H1 (cell line): ENCODE measurements around the gene HIP1. TPM values are rescaled to one million over a fixed set of nuclear protein-coding genes. Genes with fewer than 3 reads are reported as not detected.

Experiments used
- CTCF ChIA-PET: fragments of 300-600 bp; sonication (Branson Sonifier 250); formaldehyde crosslinking; loops from one replicate; lab custom pipeline; 2021; ENCODE audit not compliant: partially characterized antibody; lab: Charles Lee
- POLR2A ChIA-PET: fragments of 300-600 bp; sonication (Branson Sonifier 250); formaldehyde crosslinking; loops from one replicate; lab custom pipeline; 2021; ENCODE audit warnings: inconsistent platforms; ENCODE audit not compliant: partially characterized antibody; lab: Charles Lee
- DNase-seq, 2 experiments: peaks; one replicate each; pipeline versions ENCODE4 v3.0.0 to v3.0.0-alpha.2; 2010 to 2022; ENCODE audit warnings: low spot score in 2 of 2, low read depth in 1 of 2, mixed read lengths in 1 of 2
- FAIRE-seq: peaks from 2 replicates; lab custom pipeline; 2011; peaks lifted over from hg19 to GRCh38; lab: Jason Lieb, UNC
- H2AFZ ChIP-seq: 2 replicates; pipeline ENCODE4 v1.8.1; 2012; ENCODE audit warnings: low read length, inconsistent platforms
- H2AK5ac ChIP-seq: 2 replicates; pipeline ENCODE4 v1.6.1; 2013; ENCODE audit warnings: low read depth, low read length
- H2BK120ac ChIP-seq: replicated peaks from 2 replicates; pipeline ENCODE3; 2013; ENCODE audit warnings: low read depth, low read length, inconsistent platforms
- H2BK12ac ChIP-seq: 2 replicates; pipeline ENCODE4 v1.6.1; 2013; ENCODE audit warnings: low read depth, low read length
- H2BK15ac ChIP-seq: 2 replicates; pipeline ENCODE4 v1.6.1; 2013; ENCODE audit warnings: low read length
- H2BK20ac ChIP-seq: 2 replicates; pipeline ENCODE4 v1.6.1; 2013; ENCODE audit warnings: low read length
- H2BK5ac ChIP-seq: 2 replicates; pipeline ENCODE4 v1.6.1; 2013; ENCODE audit warnings: low read depth, low read length
- H3K14ac ChIP-seq: 2 replicates; pipeline ENCODE4 v1.6.1; 2013; ENCODE audit warnings: inconsistent platforms; ENCODE audit not compliant: insufficient read length
- H3K18ac ChIP-seq: 2 replicates; pipeline ENCODE4 v1.6.1; 2013; ENCODE audit warnings: low read length; ENCODE audit errors: extremely low read depth
- H3K23ac ChIP-seq: 2 replicates; pipeline ENCODE4 v1.6.1; 2013; ENCODE audit warnings: inconsistent platforms; ENCODE audit not compliant: insufficient read length
- H3K23me2 ChIP-seq: 2 replicates; pipeline ENCODE4 v1.6.1; 2013; ENCODE audit warnings: low read depth, low read length
- H3K27ac ChIP-seq: 2 replicates; pipeline ENCODE4 v1.6.1; 2011; ENCODE audit warnings: low read depth, low read length, inconsistent platforms
- H3K27me3 ChIP-seq, 4 experiments: replicated peaks in 1 of 4; 1 replicate in 1 of 4; 2 replicates in 3 of 4; pipeline versions ENCODE4 v1.6.1 to v1.8.1; 2011 to 2013; ENCODE audit warnings: low read length in 3 of 4, mild to moderate bottlenecking in 3 of 4, inconsistent platforms in 2 of 4, mixed read lengths in 2 of 4, moderate library complexity in 1 of 4; ENCODE audit not compliant: control insufficient read depth in 3 of 4, insufficient read depth in 3 of 4; ENCODE audit errors: extremely low read depth in 1 of 4
- H3K36me3 ChIP-seq, 4 experiments: 2 replicates each; pipeline versions ENCODE4 v1.6.1 to v1.8.1; 2011 to 2013; ENCODE audit warnings: mild to moderate bottlenecking in 4 of 4, low read length in 3 of 4, moderate library complexity in 2 of 4, control low read depth in 1 of 4, inconsistent platforms in 1 of 4; ENCODE audit not compliant: insufficient read depth in 4 of 4, control insufficient read depth in 2 of 4
- H3K4ac ChIP-seq: replicated peaks from 2 replicates; pipeline ENCODE3; 2013; ENCODE audit warnings: low read length, low read depth, mixed read lengths, inconsistent platforms; ENCODE audit not compliant: insufficient read length
- H3K4me1 ChIP-seq, 4 experiments: replicated peaks in 1 of 4; 1 replicate in 1 of 4; 2 replicates in 3 of 4; pipeline versions ENCODE4 v1.6.1 to v1.8.1; 2011 to 2013; ENCODE audit warnings: low read length in 3 of 4, inconsistent platforms in 2 of 4, mixed read lengths in 1 of 4; ENCODE audit not compliant: insufficient read depth in 4 of 4, control insufficient read depth in 3 of 4
- H3K4me2 ChIP-seq, 2 experiments: 2 replicates each; pipeline versions ENCODE4 v1.6.1 to v1.8.1; 2011 to 2013; ENCODE audit warnings: low read depth in 2 of 2, low read length in 2 of 2, control low read depth in 1 of 2, inconsistent platforms in 1 of 2, mild to moderate bottlenecking in 1 of 2; ENCODE audit not compliant: insufficient read depth in 1 of 2
- H3K4me3 ChIP-seq, 4 experiments: fragments of 200-600, 300-600 bp in 1 of 4; sonication (generic), shearing (Covaris generic), sonication (Bioruptor Twin) in 1 of 4; 2 replicates each; pipeline versions ENCODE4 v1.5.1 to v1.8.1; 2011 to 2016; ENCODE audit warnings: low read length in 4 of 4, low read depth in 3 of 4, control low read depth in 2 of 4, inconsistent platforms in 2 of 4, mild to moderate bottlenecking in 2 of 4, mixed read lengths in 1 of 4, moderate library complexity in 1 of 4; ENCODE audit not compliant: insufficient read depth in 2 of 4; ENCODE audit errors: extremely low read depth in 1 of 4
- H3K56ac ChIP-seq: replicated peaks from 2 replicates; pipeline ENCODE3; 2013; ENCODE audit warnings: low read depth, mild to moderate bottlenecking, mixed read lengths, low read length, inconsistent platforms; ENCODE audit not compliant: insufficient read length
- H3K79me1 ChIP-seq: 2 replicates; pipeline ENCODE4 v1.6.1; 2013; ENCODE audit warnings: low read depth, low read length, control low read depth
- H3K79me2 ChIP-seq, 2 experiments: 2 replicates each; pipeline versions ENCODE4 v1.6.1 to v1.8.1; 2012 to 2013; ENCODE audit warnings: low read length in 2 of 2, mild to moderate bottlenecking in 2 of 2, inconsistent platforms in 1 of 2; ENCODE audit not compliant: insufficient read depth in 2 of 2, control insufficient read depth in 1 of 2
- H3K9ac ChIP-seq, 4 experiments: replicated peaks in 1 of 4; 1 replicate in 1 of 4; 2 replicates in 3 of 4; pipeline versions ENCODE4 v1.6.1 to v1.8.1; 2011 to 2013; ENCODE audit warnings: low read depth in 3 of 4, low read length in 3 of 4, control low read depth in 2 of 4, mild to moderate bottlenecking in 2 of 4, moderate library complexity in 2 of 4, inconsistent platforms in 1 of 4; ENCODE audit errors: extremely low read depth in 1 of 4
- H3K9me3 ChIP-seq, 2 experiments: 2 replicates each; pipeline versions ENCODE4 v1.6.1 to v1.8.1; 2012 to 2013; ENCODE audit warnings: mild to moderate bottlenecking in 2 of 2, moderate library complexity in 2 of 2, control low read depth in 1 of 2, inconsistent platforms in 1 of 2, low read depth in 1 of 2, low read length in 1 of 2, mixed read lengths in 1 of 2; ENCODE audit not compliant: insufficient read depth in 2 of 2
- H4K20me1 ChIP-seq, 2 experiments: replicated peaks in 1 of 2; 2 replicates each; pipeline versions ENCODE3 to v1.8.1; 2011 to 2013; ENCODE audit warnings: inconsistent platforms in 2 of 2, low read length in 2 of 2, mild to moderate bottlenecking in 1 of 2; ENCODE audit not compliant: insufficient read depth in 2 of 2, control insufficient read depth in 1 of 2
- H4K5ac ChIP-seq: 2 replicates; pipeline ENCODE4 v1.6.1; 2013; ENCODE audit warnings: low read length, low read depth, mixed read lengths, inconsistent platforms; ENCODE audit not compliant: insufficient read length
- H4K8ac ChIP-seq: 2 replicates; pipeline ENCODE4 v1.8.0; 2013; ENCODE audit warnings: mild to moderate bottlenecking, moderate library complexity, low read length, inconsistent platforms; ENCODE audit not compliant: insufficient read depth; ENCODE audit errors: extremely low read depth
- H4K91ac ChIP-seq: replicated peaks from 2 replicates; pipeline ENCODE3; 2013; ENCODE audit warnings: low read length, mixed read lengths, inconsistent platforms; ENCODE audit not compliant: insufficient read length
- CHD2 ChIP-seq: IDR thresholded peaks from 2 replicates; pipeline ENCODE4 v1.6.1; 2012; ENCODE audit warnings: low read length, improper control_type of control experiment
- GTF2F1 ChIP-seq: IDR thresholded peaks from 2 replicates; pipeline ENCODE4 v1.6.1; 2012; ENCODE audit warnings: low read depth, low read length, improper control_type of control experiment, borderline replicate concordance
- JUND ChIP-seq: IDR thresholded peaks from 2 replicates; pipeline ENCODE4 v1.6.1; 2011; ENCODE audit warnings: mild to moderate bottlenecking, improper control_type of control experiment, low read length
- MAFK ChIP-seq: IDR thresholded peaks from 2 replicates; pipeline ENCODE4 v1.6.1; 2012; ENCODE audit warnings: low read depth, mild to moderate bottlenecking, improper control_type of control experiment, low read length
- POLR2A ChIP-seq, 2 experiments: IDR thresholded peaks; 1 replicate in 1 of 2; 2 replicates in 1 of 2; pipeline ENCODE4 v1.6.1; 2011; ENCODE audit warnings: low read depth in 2 of 2, low read length in 2 of 2, mild to moderate bottlenecking in 2 of 2; ENCODE audit errors: control extremely low read depth in 1 of 2
- POLR2AphosphoS5 ChIP-seq: IDR thresholded peaks from 2 replicates; pipeline ENCODE4 v1.6.1; 2011; ENCODE audit warnings: low read depth, low read length
- SAP30 ChIP-seq: fragments of 300-600 bp; sonication (generic); IDR thresholded peaks from 2 replicates; pipeline ENCODE4 v1.7.1; 2012; ENCODE audit warnings: low read length, moderate library complexity, mild to moderate bottlenecking, inconsistent platforms; ENCODE audit not compliant: insufficient read depth, insufficient replicate concordance
- TAF1 ChIP-seq: IDR thresholded peaks from 2 replicates; pipeline ENCODE4 v1.6.1; 2011; ENCODE audit warnings: mild to moderate bottlenecking, low read depth, low read length
- TAF7 ChIP-seq: optimal IDR thresholded peaks from 2 replicates; pipeline ENCODE3; 2011; ENCODE audit warnings: low read depth, mild to moderate bottlenecking, inconsistent platforms, low read length, moderate library complexity, borderline replicate concordance
- TCF12 ChIP-seq: IDR thresholded peaks from 2 replicates; pipeline ENCODE4 v1.6.1; 2011; ENCODE audit warnings: low read depth, mild to moderate bottlenecking, low read length
- WGBS, 2 experiments: shearing (Covaris generic) in 1 of 2; methylation state at CpG; one replicate each; pipeline versions ENCODE4 v1.1.6 to v1.1.7; 2013 to 2015; ENCODE audit warnings: low lambda C conversion rate in 2 of 2, mixed read lengths in 2 of 2, inconsistent platforms in 1 of 2, low coverage in 1 of 2, missing lambda C conversion rate in 1 of 2; ENCODE audit not compliant: insufficient replicate concordance in 2 of 2, insufficient coverage in 1 of 2, insufficient read length in 1 of 2; ENCODE audit errors: extremely low coverage in 1 of 2, missing lambda C conversion rate in 1 of 2; 5-methylcytosine and 5-hydroxymethylcytosine counted together
- polyA plus RNA-seq, 7 experiments: library from polyadenylated mRNA; depleted of rRNA in 3 of 7; stranded (reverse) in 5 of 7; unstranded in 2 of 7; fragments of >200 nt in 5 of 7; fragments of 200-250 nt in 2 of 7; gene quantifications; 1 replicate in 5 of 7; 2 replicates in 1 of 7; 4 replicates in 1 of 7; pipeline versions ENCODE4 v1.2.1 to v1.2.3, GENCODE V29; 2011 to 2013; ENCODE audit warnings: missing spikeins in 2 of 7, mixed read lengths in 2 of 7
- total RNA-seq: library from RNA; stranded (reverse); fragmentation: NEBNext Ultra II Directional; extraction: Animal tissue kit (Norgen Biotek cat#: 25700); gene quantifications from 2 replicates; pipeline ENCODE4 v1.2.1, GENCODE V29; 2021
- TF ChIP-seq, protein P1 (sequence below): IDR thresholded peaks from 2 replicates; pipeline ENCODE4 v1.6.1; 2012; ENCODE audit warnings: inconsistent platforms

Gene HIP1
- total and polyA plus RNA-seq, 2 of the 8 experiments (the other 6 are each of a cell fraction or from before 2014, with no cell fraction given) = 51.8 to 108 TPM

DNA sequence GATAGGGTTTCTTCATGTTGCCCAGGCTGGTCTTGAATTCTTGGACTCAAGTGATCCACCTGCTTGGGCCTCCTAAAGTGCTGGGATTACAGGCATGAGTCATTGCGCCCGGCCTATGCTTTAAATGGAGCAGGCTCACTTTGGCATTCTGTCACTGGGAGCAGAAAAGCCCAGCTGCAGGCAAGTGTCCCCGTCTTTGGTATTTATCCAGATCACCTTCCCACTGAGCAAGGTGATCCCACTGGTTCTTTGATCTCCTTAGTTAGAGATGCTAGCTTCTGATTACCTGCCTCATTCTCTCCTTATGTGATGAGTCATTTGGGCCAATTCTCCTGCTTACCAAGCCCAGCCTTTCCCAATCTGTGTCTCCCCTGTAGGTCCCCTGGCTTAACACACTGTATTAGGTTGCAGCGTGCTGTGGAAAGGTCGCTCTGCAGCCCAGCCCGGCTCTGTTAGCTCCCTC is 207.4 kb downstream of the HIP1 start:
- peaks cover 7% of the 10 kb centered on the region; the same call in 1 of the 2 replicates for H3K23me2 ChIP-seq
- CTCF ChIA-PET = interaction anchor here (0.6 to 1.5 kb wide), 3 partner anchors 230 to 1045 kb away, joined by 3 to 5 read pairs (median 3); no protein-coding TSS in a partner anchor
- H2AFZ ChIP-seq = no peak overlapping the region
- TF ChIP-seq TCF12 = 0 out of 2 replicates have a peak, but pooled peaks have one; percentile 63
- peak; percentile 59 for TF ChIP-seq POLR2AphosphoS5
- TF ChIP-seq GTF2F1 = no peak
- TF ChIP-seq, protein P1, sequence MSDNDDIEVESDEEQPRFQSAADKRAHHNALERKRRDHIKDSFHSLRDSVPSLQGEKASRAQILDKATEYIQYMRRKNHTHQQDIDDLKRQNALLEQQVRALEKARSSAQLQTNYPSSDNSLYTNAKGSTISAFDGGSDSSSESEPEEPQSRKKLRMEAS = no peak
- no peak for TF ChIP-seq SAP30
- 0 out of 3 replicates have a peak, but pooled peaks of 1 of the 2 experiments have one; percentile 1 for TF ChIP-seq POLR2A (IDR thresholded peaks at IDR 0.05; ENCODE audit: control extremely low read depth in 1 of 2, low read depth in 2 of 2, low read length in 2 of 2)
- no peak for TF ChIP-seq CHD2
- no peak for TF ChIP-seq TAF1
- TF ChIP-seq TAF7 = no peak
- TF ChIP-seq MAFK = peak; percentile 25; the same call in 1 of the 2 replicates
- peak; percentile 85 for TF ChIP-seq JUND
- TF ChIP-seq, all 59 proteins: peak for 5
- POLR2A ChIA-PET = interaction anchor here (0.6 to 1.2 kb wide), 2 partner anchors 45 to 93 kb away, joined by 3 to 6 read pairs; partner anchors contain the start of gene POM121C
- Histone ChIP-seq H3K14ac (no peak overlapping the region), H3K36me3 (peaks cover 2 to 11% (median 9%) of the 10 kb centered on the region in 4 experiments; a peak in 7 of 8 replicates), H2BK20ac (no peak overlapping the region), H3K23ac (no peak overlapping the region), H3K79me2 (peaks cover 3 to 10% of the 10 kb centered on the region in 2 experiments; a peak in 3 of 4 replicates), H3K4me2 (no peak overlapping the region), H3K9me3 (no peaks in the 10 kb centered on the region), H3K9ac (no peak overlapping the region), H3K4me3 (no peak overlapping the region), H3K79me1 (peaks cover 5% of the 10 kb centered on the region), H2BK15ac (no peak overlapping the region), H3K4me1 (peaks cover 0 to 4% (median 0%) of the 10 kb centered on the region in 4 experiments; a peak in 2 of 7 replicates), H3K56ac (no peak overlapping the region), H4K91ac (no peak overlapping the region), H3K18ac (no peak overlapping the region), H4K20me1 (no peaks in the 10 kb centered on the region), H2BK120ac (no peak overlapping the region), H4K5ac (no peak overlapping the region), H3K27me3 (no peaks in the 10 kb centered on the region), H2AK5ac (no peak overlapping the region), H4K8ac (no peak overlapping the region; the same call in 1 of the 2 replicates), H2BK5ac (no peak overlapping the region), H3K4ac (no peak overlapping the region), H3K27ac (no peak overlapping the region), H2BK12ac (no peak overlapping the region)
- 64% methylated on average over 6 of the region's 6 CpGs; no CpG with 5 or more reads in 1 of the 2 experiments for WGBS, 2 experiments
- FAIRE-seq (no peak), DNase-seq (peak; percentile 19 to 46)
